ENCODE measurements around the gene KYAT1.
"Not testable (repeated sequence)": the region's sequence is repeated elsewhere in the genome, so short reads cannot be mapped to it uniquely, and the experiment has no call there.

The KYAT1 gene

GRCh38 chr9:128854454-128854853 is 27.3 kb downstream of the KYAT1 start:
- intact Hi-C loops (cut with DNase I); DNase-seq: not testable (repeated sequence)

- intact Hi-C loops (cut with DNase I); DNase-seq: not testable (repeated sequence)
Observed at GRCh38 chr9:128852646-128853045, 29.1 kb downstream of the KYAT1 start.

- DNase-seq, result peak in 38 of 42 donors; percentile 21 to 85 (median 55)
- intact Hi-C loops (cut with DNase I), result not testable (repeated sequence)
Observed at GRCh38 chr9:128851779-128852600, 29.8 kb downstream of the KYAT1 start.

- DNase-seq; intact Hi-C loops (cut with DNase I): not testable (repeated sequence)
Observed at GRCh38 chr9:128851024-128851423, 30.7 kb downstream of the KYAT1 start.

GRCh38 chr9:128847803-128848202 is 33.9 kb downstream of the KYAT1 start:
- intact Hi-C loops (cut with DNase I), result no loop called here
- DNase-seq, result no peak

- intact Hi-C loops (cut with DNase I), result no loop called here
- no peak for DNase-seq
Observed at GRCh38 chr9:128846680-128847030, 35.1 kb downstream of the KYAT1 start.

GRCh38 chr9:128845186-128845931 is 36.4 kb downstream of the KYAT1 start:
- DNase-seq, result no peak
- intact Hi-C loops (cut with DNase I), result no loop called here

GRCh38 chr9:128843171-128843570 is 38.6 kb downstream of the KYAT1 start:
- intact Hi-C loops (cut with DNase I); DNase-seq: not testable (repeated sequence)

GRCh38 chr9:128841694-128842492 is 39.9 kb downstream of the KYAT1 start:
- DNase-seq, result peak in 4 of 42 donors; percentile 19 to 53 (median 34)
- intact Hi-C loops (cut with DNase I), result no loop called here

GRCh38 chr9:128840524-128840923 is 41.2 kb downstream of the KYAT1 start:
- intact Hi-C loops (cut with DNase I), result no loop called here
- DNase-seq, result no peak

GRCh38 chr9:128838338-128838737 is 43.4 kb downstream of the KYAT1 start:
- DNase-seq, result no peak
- intact Hi-C loops (cut with DNase I), result no loop called here

- intact Hi-C loops (cut with DNase I), result no loop called here
- DNase-seq, result no peak
Observed at GRCh38 chr9:128836509-128837145, 45.1 kb downstream of the KYAT1 start.

GRCh38 chr9:128835246-128836210 is 46.2 kb downstream of the KYAT1 start:
- intact Hi-C loops (cut with DNase I), result no loop called here
- DNase-seq, result no peak

GRCh38 chr9:128833696-128834095 is 48.1 kb downstream of the KYAT1 start:
- DNase-seq, result no peak
- intact Hi-C loops (cut with DNase I), result no loop called here

- DNase-seq, result peak; percentile 88 to 98 (median 95)
- intact Hi-C loops (cut with DNase I), result no loop called here
Observed at GRCh38 chr9:128829477-128830251, 52.1 kb downstream of the KYAT1 start, which contains the start of gene SPOUT1. Gene SPOUT1, minus strand, starts transcription at chr9:128829794. Its CDS starts 14 bp downstream, at chr9:128829780.

- no peak for DNase-seq
- intact Hi-C loops (cut with DNase I), result no loop called here
Observed at GRCh38 chr9:128828719-128829452, 52.9 kb downstream of the KYAT1 start.

Measured in head of caudate nucleus (tissue), 42 donors.